Glutamatergic neuron (in vitro differentiated cells): ENCODE measurements around the gene PTPRM. TPM values are rescaled to one million over a fixed set of nuclear protein-coding genes. Genes with fewer than 3 reads are reported as not detected.

Experiments
- DNase-seq: peaks from one replicate; pipeline ENCODE4 v3.0.0; 2022
- H3K27ac Mint-ChIP-seq: one replicate; pipeline ENCODE4 v1.8.0; 2020; ENCODE audit warnings: mild to moderate bottlenecking, mixed read lengths, inconsistent platforms; ENCODE audit not compliant: unreplicated experiment
- H3K27me3 Mint-ChIP-seq: one replicate; pipeline ENCODE4 v1.8.0; 2020; ENCODE audit warnings: mild to moderate bottlenecking, moderate library complexity, mixed read lengths, inconsistent platforms; ENCODE audit not compliant: unreplicated experiment
- H3K36me3 Mint-ChIP-seq: one replicate; pipeline ENCODE4 v1.8.0; 2020; ENCODE audit warnings: mild to moderate bottlenecking, mixed read lengths, inconsistent platforms; ENCODE audit not compliant: unreplicated experiment
- H3K4me1 Mint-ChIP-seq: one replicate; pipeline ENCODE4 v1.8.0; 2020; ENCODE audit warnings: mild to moderate bottlenecking, low read depth, mixed read lengths, inconsistent platforms; ENCODE audit not compliant: unreplicated experiment
- H3K4me3 Mint-ChIP-seq: one replicate; pipeline ENCODE4 v1.8.0; 2020; ENCODE audit warnings: mild to moderate bottlenecking, mixed read lengths, inconsistent platforms; ENCODE audit not compliant: unreplicated experiment
- H3K9me3 Mint-ChIP-seq: one replicate; pipeline ENCODE4 v1.8.0; 2020; ENCODE audit warnings: mild to moderate bottlenecking, moderate library complexity, mixed read lengths, inconsistent platforms; ENCODE audit not compliant: unreplicated experiment
- total RNA-seq: library from RNA; stranded (reverse); fragmentation: NEBNext Ultra II Directional; extraction: Animal tissue kit (Norgen Biotek cat#: 25700); gene quantifications from one replicate; pipeline ENCODE4 v1.2.1, GENCODE V29; 2021; ENCODE audit not compliant: unreplicated experiment
- TF ChIP-seq, protein P1 (sequence below): fragments of 200-600 bp; sonication (generic); IDR thresholded peaks from one replicate; pipeline ENCODE4 v1.5.0; 2021; ENCODE audit not compliant: partially characterized antibody, unreplicated experiment

The PTPRM gene
- total RNA-seq, 1 donor from 2014 or later, result 23.9 TPM

GRCh38 chr18:8314124-8314523 is 747.0 kb downstream of the PTPRM start:
- TF ChIP-seq, protein P1, sequence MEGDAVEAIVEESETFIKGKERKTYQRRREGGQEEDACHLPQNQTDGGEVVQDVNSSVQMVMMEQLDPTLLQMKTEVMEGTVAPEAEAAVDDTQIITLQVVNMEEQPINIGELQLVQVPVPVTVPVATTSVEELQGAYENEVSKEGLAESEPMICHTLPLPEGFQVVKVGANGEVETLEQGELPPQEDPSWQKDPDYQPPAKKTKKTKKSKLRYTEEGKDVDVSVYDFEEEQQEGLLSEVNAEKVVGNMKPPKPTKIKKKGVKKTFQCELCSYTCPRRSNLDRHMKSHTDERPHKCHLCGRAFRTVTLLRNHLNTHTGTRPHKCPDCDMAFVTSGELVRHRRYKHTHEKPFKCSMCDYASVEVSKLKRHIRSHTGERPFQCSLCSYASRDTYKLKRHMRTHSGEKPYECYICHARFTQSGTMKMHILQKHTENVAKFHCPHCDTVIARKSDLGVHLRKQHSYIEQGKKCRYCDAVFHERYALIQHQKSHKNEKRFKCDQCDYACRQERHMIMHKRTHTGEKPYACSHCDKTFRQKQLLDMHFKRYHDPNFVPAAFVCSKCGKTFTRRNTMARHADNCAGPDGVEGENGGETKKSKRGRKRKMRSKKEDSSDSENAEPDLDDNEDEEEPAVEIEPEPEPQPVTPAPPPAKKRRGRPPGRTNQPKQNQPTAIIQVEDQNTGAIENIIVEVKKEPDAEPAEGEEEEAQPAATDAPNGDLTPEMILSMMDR, result no peak
- Mint-ChIP-seq H3K4me1 (peaks cover 8% of the 10 kb centered on the region), H3K4me3 (no peak overlapping the region), H3K27me3 (no peaks in the 10 kb centered on the region), H3K27ac (no peak overlapping the region), H3K36me3 (no peaks in the 10 kb centered on the region), H3K9me3 (no peaks in the 10 kb centered on the region)
- no peak for DNase-seq

DNA sequence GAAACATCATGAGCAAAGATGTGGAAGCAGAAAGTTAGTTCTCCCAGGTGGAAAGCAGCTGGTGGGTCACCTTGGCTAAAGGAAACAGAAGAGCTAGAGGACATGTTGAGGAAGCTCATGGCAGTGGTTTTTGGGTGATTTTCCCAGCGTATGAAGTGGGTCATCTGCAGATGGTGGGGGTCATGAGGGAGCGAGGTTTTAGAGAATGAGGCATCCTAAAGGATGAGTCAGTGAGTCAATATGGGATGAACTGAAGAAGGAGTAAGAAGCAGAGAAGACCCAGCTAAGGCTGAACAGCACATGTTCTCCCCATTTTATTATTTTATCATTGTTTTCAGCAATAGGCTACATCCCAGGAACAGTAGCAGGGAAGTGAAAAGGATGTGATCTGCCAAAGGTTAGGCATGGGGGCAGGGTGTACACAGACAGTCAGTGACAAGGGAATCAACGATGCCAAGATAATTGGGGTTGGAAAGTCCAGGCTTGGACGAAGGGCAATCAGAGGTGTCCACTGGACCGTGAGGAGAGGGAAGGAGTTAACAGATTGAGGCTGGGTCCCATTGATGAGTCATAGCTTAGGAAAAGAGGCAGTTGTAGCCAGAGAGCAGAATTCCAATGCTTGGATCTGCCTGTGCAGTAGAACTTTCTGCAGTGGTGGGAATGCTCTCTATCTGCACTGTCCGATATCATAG is 752.8 kb downstream of the PTPRM start:
- H3K4me3 Mint-ChIP-seq, result no peak overlapping the region
- peaks cover 11% of the 10 kb centered on the region for H3K4me1 Mint-ChIP-seq
- H3K27me3 Mint-ChIP-seq, result peaks cover 2% of the 10 kb centered on the region
- TF ChIP-seq, protein P1, result no peak
- no peak for DNase-seq
- no peak overlapping the region for H3K27ac Mint-ChIP-seq
- H3K36me3 Mint-ChIP-seq, result peaks cover 8% of the 10 kb centered on the region
- peaks cover 4% of the 10 kb centered on the region for H3K9me3 Mint-ChIP-seq

- TF ChIP-seq, protein P1, result no peak
- no peak overlapping the region for H3K4me3 Mint-ChIP-seq
- H3K4me1 Mint-ChIP-seq, result peaks cover 4% of the 10 kb centered on the region
- peaks cover 4% of the 10 kb centered on the region for H3K9me3 Mint-ChIP-seq
- H3K27me3 Mint-ChIP-seq, result peaks cover 5% of the 10 kb centered on the region
- no peak for DNase-seq
- H3K36me3 Mint-ChIP-seq, result peaks cover 8% of the 10 kb centered on the region
- H3K27ac Mint-ChIP-seq, result no peak overlapping the region
Observed at GRCh38 chr18:8322486-8322885, 755.4 kb downstream of the PTPRM start.

- TF ChIP-seq, protein P1, result no peak
- H3K27me3 Mint-ChIP-seq, result peaks cover 5% of the 10 kb centered on the region
- H3K36me3 Mint-ChIP-seq, result peaks cover 5% of the 10 kb centered on the region
- H3K4me1 Mint-ChIP-seq, result peaks cover 4% of the 10 kb centered on the region
- peaks cover 4% of the 10 kb centered on the region for H3K9me3 Mint-ChIP-seq
- no peak for DNase-seq
- no peak overlapping the region for H3K27ac Mint-ChIP-seq
- no peak overlapping the region for H3K4me3 Mint-ChIP-seq
Observed at GRCh38 chr18:8324343-8325065, 757.4 kb downstream of the PTPRM start.
